ENCODE results near the gene AZI2.
A peak's percentile ranks its signal among the peaks of the same experiment; 100 is the strongest.

The AZI2 gene, protein sequence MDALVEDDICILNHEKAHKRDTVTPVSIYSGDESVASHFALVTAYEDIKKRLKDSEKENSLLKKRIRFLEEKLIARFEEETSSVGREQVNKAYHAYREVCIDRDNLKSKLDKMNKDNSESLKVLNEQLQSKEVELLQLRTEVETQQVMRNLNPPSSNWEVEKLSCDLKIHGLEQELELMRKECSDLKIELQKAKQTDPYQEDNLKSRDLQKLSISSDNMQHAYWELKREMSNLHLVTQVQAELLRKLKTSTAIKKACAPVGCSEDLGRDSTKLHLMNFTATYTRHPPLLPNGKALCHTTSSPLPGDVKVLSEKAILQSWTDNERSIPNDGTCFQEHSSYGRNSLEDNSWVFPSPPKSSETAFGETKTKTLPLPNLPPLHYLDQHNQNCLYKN

DNA sequence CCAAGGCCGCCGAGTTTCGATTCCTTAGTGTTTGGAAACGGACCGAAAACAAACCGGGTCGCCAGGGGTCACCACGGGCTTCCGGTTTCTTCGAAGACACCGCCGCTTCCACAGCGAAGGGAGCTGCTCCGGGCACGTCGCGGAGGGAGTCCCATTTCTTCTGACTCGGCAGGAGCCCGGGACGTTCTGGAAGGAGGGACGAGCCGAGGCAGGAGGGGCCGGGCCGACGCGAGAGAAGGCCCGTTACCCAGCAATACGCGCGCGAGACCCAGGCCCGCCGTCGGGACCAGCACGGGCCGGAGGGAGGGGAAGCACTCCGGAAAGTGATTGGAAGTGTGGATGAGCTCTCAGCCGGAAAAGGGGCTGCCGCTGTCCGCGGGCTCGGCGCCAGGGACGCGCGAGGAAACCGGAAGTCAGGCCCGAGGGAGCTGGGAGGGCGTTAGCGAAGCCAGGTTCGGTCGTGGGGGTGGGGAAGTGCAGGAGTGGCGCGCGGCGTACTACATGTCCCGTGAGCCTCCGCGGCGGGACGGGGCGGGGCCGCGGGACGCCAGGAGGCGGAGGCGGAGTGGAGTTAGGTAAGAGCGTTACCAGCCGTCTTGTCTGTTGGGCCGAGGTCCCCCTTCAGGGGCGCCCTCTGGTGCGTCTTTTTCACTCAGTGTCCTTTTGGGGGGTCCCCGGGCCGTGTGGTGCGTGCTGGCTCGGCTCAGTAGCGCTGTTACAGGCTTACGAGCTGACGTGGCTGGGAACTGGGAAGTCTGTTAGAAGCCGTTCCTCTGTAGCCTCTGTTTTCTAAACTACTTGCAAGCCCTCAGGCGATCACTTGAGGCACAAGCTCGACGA is at the start of gene AZI2, which contains the start of gene ZCWPW2:
Gene AZI2 (minus strand): TSS at position 196 of the 840 bp plus-strand sequence. CDS start 8,207 bp downstream, outside the sequence.
Gene ZCWPW2 (plus strand): TSS at position 93 of the 840 bp plus-strand sequence. CDS start 64,348 bp downstream, outside the sequence.
- DNase-seq (ENCODE audit: low read depth), result peak; percentile 68

DNA sequence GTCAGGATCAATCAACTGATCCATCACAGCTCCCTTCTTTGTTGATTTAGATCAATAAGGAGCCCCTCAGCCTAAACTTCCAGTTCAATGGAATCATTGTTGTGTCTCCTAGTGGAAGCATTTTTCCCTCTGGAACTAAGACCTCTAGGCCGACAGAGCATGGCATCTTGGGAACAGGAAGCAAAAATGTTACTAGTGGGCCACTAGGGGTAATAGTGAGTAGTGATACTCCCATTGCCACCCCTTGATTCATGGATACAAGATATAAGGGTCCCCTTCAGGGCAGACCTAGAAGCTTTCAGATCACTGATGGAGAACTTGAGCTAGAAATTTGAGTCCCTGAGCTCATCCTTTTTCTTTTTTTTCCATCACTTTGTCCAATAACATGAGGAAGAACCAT is 40.4 kb upstream of the AZI2 start:
- no peak for DNase-seq (ENCODE audit: low read depth)

DNA sequence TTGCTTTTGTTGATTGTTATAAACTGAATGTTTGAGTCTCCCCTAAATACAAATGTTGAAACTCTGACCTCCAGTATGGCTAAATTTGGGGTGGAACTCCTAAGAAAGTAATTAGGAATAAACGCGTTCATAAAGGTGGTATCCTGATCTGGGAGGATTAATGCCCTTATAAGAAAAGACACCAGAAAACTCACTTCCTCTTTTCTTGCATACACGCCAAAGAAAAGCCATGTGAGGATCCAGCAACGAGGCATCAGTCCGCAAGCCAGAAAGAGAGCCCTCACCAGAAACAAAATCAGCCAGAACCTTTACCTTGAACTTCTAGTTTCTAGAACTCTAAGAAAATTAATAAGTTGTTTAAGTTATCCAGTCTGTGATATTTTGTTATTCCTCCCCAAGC is 37.4 kb upstream of the AZI2 start:
- DNase-seq (ENCODE audit: low read depth), result no peak

DNA sequence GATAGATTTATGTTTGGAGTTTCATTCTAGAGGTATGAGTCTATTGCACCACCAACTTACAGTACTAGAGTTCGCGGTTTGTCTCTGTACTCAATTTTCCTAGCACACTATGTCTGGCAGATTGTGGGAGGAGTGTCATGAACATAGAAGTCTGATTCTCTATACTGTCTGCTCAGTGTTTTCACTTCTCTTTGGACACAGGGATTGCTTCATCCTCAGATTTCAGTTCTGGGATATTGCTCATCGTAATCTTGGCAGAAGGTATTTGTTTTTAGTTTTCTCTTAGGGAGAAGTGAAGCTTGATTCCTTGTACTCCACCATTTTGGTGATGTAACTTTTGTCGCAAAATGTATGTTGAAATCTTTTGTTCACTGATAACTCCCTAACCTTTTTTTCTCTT is 27.8 kb upstream of the AZI2 start:
- DNase-seq (ENCODE audit: low read depth), result peak; percentile 1

DNA sequence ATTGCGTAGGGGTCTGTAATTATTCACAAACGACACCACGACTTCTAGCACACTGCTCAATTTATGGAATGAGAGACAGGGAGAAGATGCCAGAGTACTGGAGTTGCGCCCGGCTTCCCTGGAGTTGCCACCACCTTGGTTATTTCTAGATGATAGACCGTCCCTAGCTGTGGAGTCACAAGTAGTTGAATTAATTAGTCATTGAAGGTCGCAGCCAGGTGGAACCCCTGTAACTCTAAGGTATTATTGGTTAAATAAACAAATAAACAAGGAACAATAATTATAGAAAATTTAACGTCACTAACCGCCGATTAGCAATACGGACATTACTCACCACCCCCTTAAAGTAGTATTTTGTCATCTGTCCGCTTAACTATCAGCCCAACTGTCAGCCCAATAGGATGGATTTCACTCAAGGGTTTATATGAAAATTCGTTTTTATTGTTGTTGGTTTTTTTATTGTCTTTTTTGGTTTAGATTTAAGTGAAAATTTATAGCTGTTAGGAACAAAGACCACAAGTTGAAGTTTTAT is 911 bp upstream of the AZI2 start:
- no peak for DNase-seq (ENCODE audit: low read depth)

DNA sequence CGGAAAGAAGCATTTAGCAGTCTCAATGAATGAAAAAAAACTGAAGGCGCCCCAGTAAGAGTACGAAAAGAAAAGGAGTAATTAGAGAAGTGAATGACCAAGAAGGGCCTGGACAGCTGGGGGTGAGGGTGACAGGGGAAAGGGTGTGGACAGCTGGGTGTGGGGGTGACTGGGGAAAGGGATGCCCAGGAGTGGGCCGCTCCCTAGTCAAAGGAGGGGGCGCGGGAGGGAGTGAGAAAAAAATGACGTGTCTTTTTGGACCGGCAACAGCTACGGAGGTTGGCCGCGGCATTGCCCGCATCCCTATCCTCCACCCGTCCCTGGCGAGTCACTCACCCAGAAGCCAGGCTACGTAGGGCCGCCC is 377 bp downstream of the AZI2 start:
- DNase-seq (ENCODE audit: low read depth), result peak; percentile 79

DNA sequence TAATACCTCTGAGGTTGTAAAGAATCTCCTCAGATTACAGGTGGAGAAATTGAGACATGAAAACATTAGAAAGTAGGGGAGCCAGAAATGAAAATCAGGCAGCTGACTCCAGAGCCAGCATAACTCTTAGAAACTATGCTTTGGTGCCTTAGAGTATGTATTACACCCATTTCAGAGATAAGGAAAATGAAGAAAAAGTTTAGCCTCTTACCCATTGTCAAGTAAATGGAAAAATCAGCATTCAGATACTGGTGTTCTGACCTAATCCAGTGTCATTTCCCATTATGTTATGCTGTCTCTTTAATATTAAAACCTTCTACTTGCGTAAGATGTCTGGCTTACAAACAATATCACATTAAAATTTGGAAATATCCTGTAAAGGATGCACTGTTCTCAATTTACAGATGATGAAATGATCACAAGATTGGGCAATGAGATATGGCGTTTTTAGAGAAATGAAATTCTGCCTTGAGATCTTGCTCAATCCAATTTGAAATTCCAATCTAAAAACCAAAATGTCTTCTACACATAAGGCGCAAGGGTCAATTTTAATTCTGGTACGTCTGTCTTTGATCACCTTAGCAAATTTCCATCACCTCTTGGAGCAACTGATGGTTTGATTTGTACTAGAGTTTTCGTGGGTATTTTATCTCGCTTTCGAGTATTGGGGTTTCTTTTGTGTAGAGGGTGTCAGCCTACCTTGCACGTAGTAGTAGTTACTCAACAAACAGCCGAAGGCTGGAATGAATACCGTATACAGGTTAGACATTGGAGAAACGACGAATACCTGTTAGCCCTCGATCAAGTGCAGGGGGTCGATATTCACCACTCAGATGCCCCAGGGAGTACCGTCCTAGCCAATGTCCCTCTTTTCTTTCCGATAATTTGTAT is 1.0 kb downstream of the AZI2 start:
- DNase-seq (ENCODE audit: low read depth), result peak; percentile 62

DNA sequence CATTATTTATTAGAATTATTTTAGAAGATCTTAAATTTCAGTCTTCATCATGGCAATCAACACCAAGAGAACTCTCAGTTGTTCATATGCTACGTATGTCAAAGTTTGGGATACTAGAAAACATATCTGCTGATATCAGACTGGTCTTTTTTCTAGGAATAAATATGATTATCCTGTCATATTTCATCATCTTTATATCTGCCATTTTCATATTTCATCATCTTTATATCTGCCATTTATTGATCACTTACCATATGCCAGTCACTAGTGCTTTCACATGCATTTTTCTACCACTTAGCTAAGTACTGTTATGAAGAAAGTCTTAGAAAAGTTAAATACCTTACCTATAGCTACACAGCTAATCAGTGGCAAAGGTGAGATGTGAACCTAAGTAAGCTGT is 2.9 kb downstream of the AZI2 start:
- DNase-seq (ENCODE audit: low read depth), result no peak

DNA sequence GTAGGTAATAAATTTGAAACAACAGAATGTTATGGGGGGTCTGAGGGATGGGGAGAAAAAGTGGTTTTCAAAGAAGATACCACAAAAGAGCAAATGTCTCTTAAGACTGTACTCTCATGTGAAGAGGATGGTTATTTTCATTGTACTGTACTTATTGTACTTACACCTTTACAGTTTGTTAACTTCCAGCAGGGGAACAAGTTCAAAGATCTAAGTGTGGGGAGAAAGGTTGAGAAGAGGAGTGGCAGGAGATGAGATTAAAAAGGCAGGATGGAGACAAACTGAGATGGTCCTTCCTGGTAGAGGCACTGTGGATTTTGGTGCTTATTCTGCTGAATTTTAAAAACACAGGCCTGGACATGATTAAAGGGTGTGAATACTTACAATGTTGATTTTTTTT is 5.5 kb downstream of the AZI2 start:
- no peak for DNase-seq (ENCODE audit: low read depth)

DNA sequence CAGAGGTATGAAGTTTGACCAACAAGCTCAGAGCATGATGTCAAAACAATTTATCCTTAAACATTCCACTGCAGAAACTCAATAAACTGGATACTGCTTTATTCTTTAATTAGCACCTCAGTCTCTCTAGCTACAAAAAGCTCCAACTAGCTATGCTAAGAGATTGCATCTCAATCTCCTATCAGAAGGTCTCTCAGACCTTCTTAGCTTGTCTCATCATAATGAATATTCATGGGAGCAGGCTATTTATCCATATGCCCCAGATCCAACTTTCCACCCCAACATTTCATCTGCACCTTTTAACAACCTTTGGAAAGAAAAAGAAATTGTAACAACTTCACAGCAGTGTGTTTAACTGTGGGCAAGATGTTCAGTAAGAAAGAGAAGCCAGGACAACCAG is 11.4 kb downstream of the AZI2 start:
- DNase-seq (ENCODE audit: low read depth), result no peak

DNA sequence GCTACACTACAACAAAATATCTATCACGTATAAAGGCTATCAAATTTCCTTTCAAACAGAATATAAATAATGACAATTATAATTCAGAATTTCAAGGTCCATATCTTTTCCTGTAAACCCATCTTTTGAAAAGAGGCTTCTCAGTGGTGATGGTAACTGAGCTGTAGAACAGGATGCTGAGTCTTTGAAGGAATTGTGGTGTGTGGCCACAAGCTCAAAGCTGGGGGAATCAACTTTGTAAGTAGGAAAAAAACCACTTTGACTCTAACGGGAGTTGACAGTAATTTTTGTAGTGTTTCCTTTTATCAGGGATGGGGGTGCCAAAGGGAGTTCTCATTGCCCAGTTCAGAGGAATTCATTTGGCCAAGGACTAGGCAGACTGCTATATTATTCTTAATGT is 13.4 kb downstream of the AZI2 start:
- DNase-seq (ENCODE audit: low read depth), result no peak

DNA sequence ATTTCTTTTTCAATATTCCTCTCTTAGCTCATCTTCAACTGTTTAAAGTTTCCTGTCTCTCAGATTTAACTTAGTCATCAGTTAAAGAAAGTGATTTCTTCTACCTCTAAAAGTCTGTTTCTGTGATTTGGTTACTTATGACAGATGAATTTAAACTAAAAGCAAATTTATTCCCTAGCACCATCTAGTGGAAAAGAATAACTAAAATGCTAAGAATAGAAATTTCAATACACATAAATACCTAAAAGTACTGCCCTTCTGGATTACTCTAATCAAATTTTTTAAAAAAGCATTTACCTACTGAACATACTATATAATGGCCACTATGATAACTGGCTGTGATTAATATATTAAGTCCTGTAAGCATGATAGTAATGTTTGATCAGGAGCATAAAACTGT is 14.1 kb downstream of the AZI2 start:
- no peak for DNase-seq (ENCODE audit: low read depth)

DNA sequence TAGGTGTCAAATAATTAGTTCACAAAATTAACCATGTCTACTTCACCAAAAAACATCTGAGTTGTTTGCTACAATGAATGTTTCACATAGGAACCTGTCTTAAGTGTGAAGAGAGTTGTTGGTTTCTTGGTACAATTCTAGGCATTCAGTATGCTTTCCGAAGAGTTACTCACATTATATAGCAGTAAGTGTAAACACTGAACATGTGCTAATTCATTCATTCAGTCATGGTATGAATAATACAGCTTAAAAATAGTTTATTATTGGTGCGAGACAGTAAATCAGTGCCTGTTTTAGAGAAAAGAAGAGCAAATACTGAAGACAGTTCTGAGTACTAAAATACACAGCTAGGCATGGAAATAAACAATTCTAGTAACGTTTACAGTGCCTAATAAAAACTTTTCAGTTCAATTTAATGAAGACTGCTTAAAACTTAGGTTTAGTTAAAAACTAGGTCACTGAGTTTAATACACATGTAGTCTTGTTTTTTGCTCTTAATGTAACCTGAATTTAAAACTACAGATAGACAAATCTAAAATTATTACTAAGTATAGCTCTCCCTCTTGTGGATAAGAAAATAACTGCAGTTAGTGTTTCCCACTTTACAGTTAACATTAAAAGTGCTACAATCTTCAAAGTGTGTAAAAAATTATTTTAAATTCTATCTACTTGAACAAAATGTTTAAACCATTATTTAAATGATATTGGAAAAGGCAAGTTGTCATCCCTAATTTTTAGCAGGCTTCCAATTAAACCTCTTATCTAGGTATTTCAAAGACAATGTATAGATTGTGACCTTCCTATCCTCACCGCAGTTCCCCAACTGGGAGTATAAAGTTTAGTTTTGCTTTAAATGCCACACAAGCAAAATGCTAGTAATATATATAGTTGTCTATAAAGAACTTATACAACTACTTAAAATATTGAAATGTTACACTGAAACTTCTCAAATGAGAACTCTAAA is 20.2 kb downstream of the AZI2 start:
- DNase-seq (ENCODE audit: low read depth), result no peak

DNA sequence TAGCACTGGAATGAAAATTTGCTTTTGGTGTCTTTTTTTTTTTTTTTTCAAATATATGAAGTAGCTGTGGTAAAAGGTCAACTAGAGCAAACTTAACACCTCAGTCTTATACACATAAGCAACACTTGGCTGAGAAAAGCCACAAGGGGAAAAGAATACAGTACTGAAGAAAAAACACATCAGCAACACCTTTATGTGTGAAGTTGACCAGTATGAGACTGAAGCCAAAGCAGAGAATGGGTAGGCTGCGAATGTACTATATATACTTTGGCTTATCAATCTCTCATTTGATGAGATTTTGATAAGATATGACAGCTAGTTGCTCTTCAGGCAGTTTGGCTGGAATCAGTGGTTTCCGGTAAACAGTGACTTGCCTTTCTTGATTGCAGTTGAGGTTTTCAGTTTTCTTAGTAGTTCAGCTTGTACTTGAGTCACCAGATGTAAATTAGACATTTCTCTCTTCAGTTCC is 22.1 kb downstream of the AZI2 start:
- DNase-seq (ENCODE audit: low read depth), result no peak

DNA sequence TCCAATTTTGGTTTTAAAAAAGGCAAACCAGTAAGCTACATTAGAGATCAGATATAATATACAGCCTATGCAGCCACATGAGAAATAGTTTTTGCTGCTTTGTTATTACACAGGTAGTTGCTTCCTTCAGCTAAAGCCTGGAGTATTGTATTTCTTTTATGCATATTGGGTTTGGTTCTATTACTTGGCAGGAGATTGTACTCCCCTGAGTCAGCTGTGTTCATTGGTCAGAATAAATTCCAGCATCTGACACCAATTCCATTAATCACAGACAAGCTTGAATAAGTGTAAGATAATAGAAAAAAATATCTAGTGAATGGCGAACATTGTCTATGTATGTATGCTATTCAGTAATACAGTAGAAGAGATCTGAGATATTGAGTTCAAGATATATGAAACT is 26.2 kb downstream of the AZI2 start:
- DNase-seq (ENCODE audit: low read depth), result no peak

DNA sequence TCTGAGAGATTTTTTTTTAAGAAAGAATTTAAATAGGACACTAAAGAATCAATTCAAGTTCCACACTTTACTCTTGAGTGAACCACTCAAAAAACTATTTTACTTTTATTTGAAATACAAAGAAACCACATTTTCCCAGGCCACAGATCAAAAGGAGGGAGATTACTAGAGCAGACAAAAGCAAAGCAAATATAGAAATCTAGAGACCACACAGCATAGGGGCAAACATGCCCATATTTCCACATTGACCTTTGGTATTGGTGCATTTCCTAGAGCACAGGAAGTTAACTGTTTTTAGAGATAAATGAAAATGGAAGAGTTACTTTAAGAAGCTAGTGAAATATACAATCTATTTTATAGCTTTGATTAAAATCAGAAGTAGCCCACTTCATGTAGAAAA is 27.6 kb downstream of the AZI2 start:
- DNase-seq (ENCODE audit: low read depth), result no peak

DNA sequence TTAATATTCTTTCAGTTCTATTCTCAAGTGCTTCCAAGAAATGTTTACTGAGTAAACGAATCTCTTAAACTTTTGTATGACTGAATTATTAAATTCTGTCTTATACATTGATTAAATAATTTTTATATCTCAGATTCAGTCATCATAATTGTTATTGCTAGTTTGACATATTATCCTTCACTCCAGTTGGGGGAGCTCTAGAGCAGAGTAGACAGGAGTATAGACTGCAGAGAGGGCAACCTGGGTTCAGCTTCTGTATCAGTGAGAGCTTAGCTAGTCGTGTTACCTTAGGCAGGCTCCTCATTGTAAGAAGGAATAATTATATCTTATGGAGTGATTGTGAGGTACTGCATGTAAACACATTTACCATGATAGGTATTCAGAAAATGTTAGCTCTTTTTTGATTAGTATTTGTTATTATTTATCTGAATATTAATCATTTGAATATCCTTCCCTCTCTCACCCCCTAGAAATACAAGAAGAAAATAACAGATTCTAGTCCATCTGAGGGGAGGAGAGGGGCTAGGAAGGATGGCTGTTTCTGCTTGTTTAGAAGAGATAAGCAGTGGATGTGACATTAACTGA is 31.1 kb downstream of the AZI2 start:
- no peak for DNase-seq (ENCODE audit: low read depth)

DNA sequence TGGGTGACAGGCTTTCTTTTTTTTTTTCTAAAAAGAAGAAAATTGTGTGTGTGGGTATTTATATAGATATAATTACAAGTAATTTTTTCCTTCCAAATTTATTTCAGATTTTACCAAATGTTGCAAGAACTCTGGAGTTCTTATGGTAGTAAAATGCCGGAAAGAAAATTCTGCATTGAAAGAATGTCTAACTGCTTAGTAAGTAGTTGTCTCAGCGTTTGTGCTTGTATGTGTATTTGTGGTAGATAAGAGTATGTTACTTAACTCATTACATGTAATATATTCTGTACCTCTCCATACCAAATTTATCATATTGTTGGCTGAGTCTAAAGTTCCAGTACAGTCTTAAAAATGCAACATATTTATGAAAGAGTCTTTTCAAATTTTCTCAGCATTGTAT is 32.4 kb downstream of the AZI2 start:
- no peak for DNase-seq (ENCODE audit: low read depth)

DNA sequence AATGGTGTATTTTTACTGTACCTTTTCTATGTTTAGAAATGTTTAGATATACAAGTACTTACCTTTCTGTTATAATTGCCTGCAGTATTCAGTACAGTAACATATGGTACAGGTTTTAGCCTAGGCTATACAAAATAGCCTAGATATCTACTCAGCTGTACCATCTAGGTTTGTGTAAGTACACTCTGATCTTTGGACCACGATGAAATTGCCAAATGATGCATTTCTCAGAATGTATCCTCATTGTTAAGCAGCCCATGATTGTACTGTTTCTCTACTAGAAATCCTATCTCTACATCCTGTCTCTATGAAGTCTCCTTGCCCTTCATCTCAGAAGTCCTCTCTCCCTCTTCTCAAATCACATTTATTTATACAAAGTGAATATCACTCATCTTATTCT is 32.9 kb downstream of the AZI2 start:
- no peak for DNase-seq (ENCODE audit: low read depth)

DNA sequence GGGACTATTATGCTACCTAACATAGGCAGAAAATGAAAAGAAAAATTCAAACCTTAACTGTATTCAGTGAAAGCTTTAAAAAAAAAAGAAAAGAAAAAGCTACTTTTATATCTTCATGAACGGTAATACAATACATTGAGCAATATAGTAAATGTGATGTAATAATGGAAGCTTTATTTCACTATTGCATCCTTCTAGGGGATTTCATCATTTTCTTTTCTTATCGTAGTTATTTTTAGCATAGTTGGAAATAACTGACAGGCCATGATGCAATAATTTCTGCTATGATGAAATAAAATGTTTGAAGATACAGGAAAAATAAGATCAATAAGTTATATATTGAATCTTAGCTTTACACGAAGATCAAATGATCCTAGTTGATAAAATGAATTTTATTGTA is 40.4 kb downstream of the AZI2 start:
- DNase-seq (ENCODE audit: low read depth), result no peak

Data from GM04503 (cell line).